Measurements from ENCODE around the gene PACSIN2.
"Not testable (repeated sequence)": the region's sequence is repeated elsewhere in the genome, so short reads cannot be mapped to it uniquely, and the experiment has no call there.

PACSIN2 gene

GRCh38 chr22:42946546-42947198, 68.3 kb downstream of the PACSIN2 start:
- DNase-seq (ENCODE audit: low read depth in 1 of 2, low spot score in 1 of 2), result no peak

GRCh38 chr22:42945736-42946135, 69.2 kb downstream of the PACSIN2 start:
- no peak for DNase-seq (ENCODE audit: low read depth in 1 of 2, low spot score in 1 of 2)

GRCh38 chr22:42945027-42945426, 69.9 kb downstream of the PACSIN2 start:
- no peak for DNase-seq (ENCODE audit: low read depth in 1 of 2, low spot score in 1 of 2)

- DNase-seq (ENCODE audit: low read depth in 1 of 2, low spot score in 1 of 2), result no peak
Observed at GRCh38 chr22:42944409-42944808, 70.5 kb downstream of the PACSIN2 start.

GRCh38 chr22:42943981-42944380, 71.0 kb downstream of the PACSIN2 start:
- DNase-seq (ENCODE audit: low read depth in 1 of 2, low spot score in 1 of 2), result no peak

- no peak for DNase-seq (ENCODE audit: low read depth in 1 of 2, low spot score in 1 of 2)
Observed at GRCh38 chr22:42942351-42942750, 72.6 kb downstream of the PACSIN2 start.

- no peak for DNase-seq (ENCODE audit: low read depth in 1 of 2, low spot score in 1 of 2)
Observed at GRCh38 chr22:42939941-42940653, 74.9 kb downstream of the PACSIN2 start.

GRCh38 chr22:42939451-42939881, 75.5 kb downstream of the PACSIN2 start:
- DNase-seq (ENCODE audit: low read depth in 1 of 2, low spot score in 1 of 2), result no peak

- no peak for DNase-seq (ENCODE audit: low read depth in 1 of 2, low spot score in 1 of 2)
Observed at GRCh38 chr22:42938976-42939375, 76.0 kb downstream of the PACSIN2 start.

- DNase-seq (ENCODE audit: low read depth in 1 of 2, low spot score in 1 of 2), result no peak
Observed at GRCh38 chr22:42938449-42938848, 76.5 kb downstream of the PACSIN2 start.

GRCh38 chr22:42937164-42937843, 77.6 kb downstream of the PACSIN2 start:
- DNase-seq (ENCODE audit: low read depth in 1 of 2, low spot score in 1 of 2), result no peak

- not testable (repeated sequence) for DNase-seq (ENCODE audit: low read depth in 1 of 2, low spot score in 1 of 2)
Observed at GRCh38 chr22:42936680-42937079, 78.3 kb downstream of the PACSIN2 start.

GRCh38 chr22:42934338-42934737, 80.6 kb downstream of the PACSIN2 start:
- no peak for DNase-seq (ENCODE audit: low read depth in 1 of 2, low spot score in 1 of 2)

- no peak for DNase-seq (ENCODE audit: low read depth in 1 of 2, low spot score in 1 of 2)
Observed at GRCh38 chr22:42933485-42934091, 81.4 kb downstream of the PACSIN2 start.

- DNase-seq (ENCODE audit: low read depth in 1 of 2, low spot score in 1 of 2), result no peak
Observed at GRCh38 chr22:42932857-42933484, 82.0 kb downstream of the PACSIN2 start.

- no peak for DNase-seq (ENCODE audit: low read depth in 1 of 2, low spot score in 1 of 2)
Observed at GRCh38 chr22:42932197-42932519, 82.8 kb downstream of the PACSIN2 start.

GRCh38 chr22:42931421-42932196, 83.3 kb downstream of the PACSIN2 start:
- DNase-seq (ENCODE audit: low read depth in 1 of 2, low spot score in 1 of 2), result no peak

- DNase-seq (ENCODE audit: low read depth in 1 of 2, low spot score in 1 of 2), result no peak
Observed at GRCh38 chr22:42930810-42931420, 84.0 kb downstream of the PACSIN2 start.

GRCh38 chr22:42929838-42930155, 85.2 kb downstream of the PACSIN2 start:
- no peak for DNase-seq (ENCODE audit: low read depth in 1 of 2, low spot score in 1 of 2)
